GM18951 (cell line): ENCODE results near the gene PCBP3.

Source experiments
- POLR2A ChIP-seq: IDR thresholded peaks from 4 replicates; pipeline ENCODE4 v1.6.1; 2011; ENCODE audit warnings: mild to moderate bottlenecking; ENCODE audit not compliant: insufficient read length, insufficient read depth; ENCODE audit errors: extremely low read depth
- in situ Hi-C: fragments of 300-500 bp; cut with MboI; formaldehyde crosslinking; loops from one replicate; pipeline ENCODE4 v1.12.0; 2022; ENCODE audit warnings: low sequenced_read_pairs, mixed read lengths, inconsistent platforms; ENCODE audit not compliant: unreplicated experiment

Gene PCBP3

GRCh38 chr21:45634511-45635183 is 8.9 kb upstream of the PCBP3 start:
- in situ Hi-C loops: no loop called here
- no peak for TF ChIP-seq POLR2A

GRCh38 chr21:45635271-45636151 is 8.0 kb upstream of the PCBP3 start:
- in situ Hi-C loops: no loop called here
- no peak for TF ChIP-seq POLR2A

DNA sequence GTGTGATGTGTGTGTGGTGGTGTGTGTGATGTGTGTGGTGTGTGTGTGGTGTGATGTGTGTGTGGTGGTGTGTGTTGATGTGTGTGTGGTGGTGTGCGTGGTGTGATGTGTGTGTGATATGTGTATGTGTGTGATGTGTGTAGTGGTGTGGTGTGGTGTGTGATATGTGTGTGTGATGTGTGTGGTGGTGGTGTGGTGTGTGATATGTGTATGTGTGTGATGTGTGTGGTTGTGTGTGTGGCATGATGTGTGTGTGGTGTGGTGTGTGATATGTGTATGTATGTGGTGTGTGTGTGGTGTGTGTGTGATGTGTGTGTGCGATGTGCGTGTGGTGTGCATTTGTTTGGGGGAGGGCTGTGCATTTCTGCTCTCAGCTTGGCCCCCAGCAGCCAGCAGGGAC is 7.1 kb upstream of the PCBP3 start:
- no peak for TF ChIP-seq POLR2A
- in situ Hi-C loops: no loop called here

DNA sequence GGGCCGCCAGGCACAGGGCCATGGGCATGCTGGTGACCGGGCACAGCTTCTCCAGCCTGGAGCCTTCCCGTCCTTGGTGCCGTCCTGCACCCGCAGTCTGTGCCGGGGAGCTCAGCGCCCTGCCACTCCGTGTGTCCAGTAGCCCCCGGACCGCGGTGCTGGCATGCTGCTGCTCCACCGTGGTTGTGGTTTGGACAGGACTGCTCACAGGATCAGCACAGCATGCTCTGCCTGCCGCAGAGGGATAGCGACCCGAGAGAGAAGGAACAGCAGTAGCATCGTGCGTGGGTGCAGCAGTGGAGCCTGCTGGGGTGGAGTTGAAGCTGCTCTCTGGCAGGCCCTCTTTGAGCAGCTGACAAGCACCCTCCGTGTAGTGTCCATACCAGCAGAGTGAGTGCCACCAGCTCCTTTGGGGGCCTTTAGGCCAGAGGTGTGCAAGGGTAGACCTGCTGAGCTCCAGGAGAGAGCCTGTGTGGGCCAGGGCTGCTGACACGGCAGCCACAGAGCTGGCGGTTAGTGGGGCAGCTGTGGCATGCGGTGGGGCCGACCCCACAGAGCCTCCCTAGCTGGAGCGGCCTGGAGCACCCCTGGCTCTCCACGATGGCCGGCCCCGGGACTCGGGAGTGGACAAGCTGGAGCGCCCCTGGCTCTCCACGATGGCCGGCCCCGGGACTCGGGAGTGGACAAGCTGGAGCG is 6.4 kb upstream of the PCBP3 start:
- TF ChIP-seq POLR2A: no peak
- in situ Hi-C loops: no loop called here

GRCh38 chr21:45637883-45638282 is 5.6 kb upstream of the PCBP3 start:
- no peak for TF ChIP-seq POLR2A
- in situ Hi-C loops: no loop called here

GRCh38 chr21:45638707-45639106 is 4.8 kb upstream of the PCBP3 start:
- in situ Hi-C loops: no loop called here
- TF ChIP-seq POLR2A: no peak

DNA sequence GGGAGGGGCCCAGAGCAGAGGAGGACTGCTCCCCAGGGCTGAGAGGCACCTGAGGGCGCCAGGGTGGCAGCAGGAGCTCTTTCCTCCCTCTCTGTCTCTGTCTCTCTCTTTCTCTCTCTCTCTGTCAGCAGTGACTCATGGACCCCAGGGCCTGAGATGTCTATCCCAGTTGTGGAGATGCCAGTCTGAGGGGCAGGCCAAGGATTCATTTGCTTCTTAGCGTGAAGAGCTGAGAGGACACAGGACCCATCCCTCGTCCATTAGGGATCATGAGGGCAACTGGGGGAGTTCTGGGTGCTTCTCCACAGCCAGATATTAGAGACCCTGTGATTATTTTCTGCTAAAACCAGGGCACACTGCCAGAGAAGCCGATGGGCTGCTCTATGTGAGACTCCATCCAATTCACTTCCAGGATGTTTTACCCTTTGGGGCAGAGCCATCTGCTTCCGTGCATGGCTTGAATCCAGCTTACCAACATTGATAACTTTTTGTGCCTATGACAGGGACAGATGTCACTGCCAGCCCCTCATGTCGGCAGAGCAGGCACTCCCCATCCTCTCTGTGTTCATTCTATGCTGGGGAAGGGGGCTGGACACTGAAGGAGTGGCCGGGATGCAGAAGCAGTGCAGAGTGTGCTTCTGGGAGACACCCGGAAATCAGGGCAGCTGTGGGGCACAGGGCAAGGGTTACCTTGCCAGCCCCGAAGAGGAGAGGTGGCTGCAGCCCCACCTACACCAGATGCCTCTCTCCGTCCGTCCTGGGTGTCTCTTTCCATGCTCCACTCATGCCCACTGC is 4.1 kb upstream of the PCBP3 start:
- no peak for TF ChIP-seq POLR2A
- in situ Hi-C loops: no loop called here

DNA sequence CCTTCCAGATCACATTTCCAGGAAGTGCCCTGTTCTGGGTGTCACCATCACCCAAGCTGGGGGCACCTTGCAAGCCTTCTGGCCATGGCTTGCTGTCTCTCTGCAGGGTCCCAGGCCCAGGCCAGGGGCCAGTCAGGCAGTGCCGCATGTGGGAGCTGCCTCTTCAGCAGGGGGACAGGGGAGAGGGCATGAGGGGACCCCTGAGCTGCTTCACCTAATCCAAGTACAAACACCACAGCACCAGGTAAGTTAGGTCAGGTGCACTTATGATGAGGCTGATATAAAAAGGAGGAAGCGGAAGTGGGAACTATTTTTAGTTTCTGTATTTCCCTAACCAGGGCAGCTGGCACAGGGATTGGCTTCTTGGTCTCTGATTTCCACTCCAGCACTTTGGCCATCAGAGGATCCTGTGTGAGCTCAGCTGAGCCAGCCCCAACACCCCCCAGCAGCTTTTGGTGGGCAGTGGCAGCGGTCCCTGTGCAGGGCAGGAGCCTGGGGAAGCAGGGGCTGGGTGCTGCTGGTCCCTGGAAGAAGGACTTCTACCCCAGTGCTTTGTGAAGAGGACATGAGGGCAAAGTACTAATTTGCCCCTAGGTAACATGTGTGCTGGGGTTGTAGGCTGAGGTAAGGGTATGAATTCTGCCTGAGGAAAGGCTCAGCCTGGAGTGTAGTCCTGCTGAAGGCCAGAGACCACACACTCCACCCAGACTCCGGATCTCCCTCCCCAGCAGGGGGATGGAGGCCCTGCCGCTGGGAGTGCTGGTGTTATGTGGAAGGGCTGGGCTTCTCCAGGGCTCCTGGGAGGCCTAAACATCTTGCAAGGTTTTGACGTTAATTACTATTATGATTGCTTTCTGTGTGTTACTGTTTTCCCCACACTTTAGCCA is 3.3 kb upstream of the PCBP3 start:
- in situ Hi-C loops: no loop called here
- no peak for TF ChIP-seq POLR2A

GRCh38 chr21:45640888-45641479 is 2.5 kb upstream of the PCBP3 start:
- in situ Hi-C loops: no loop called here
- no peak for TF ChIP-seq POLR2A

- in situ Hi-C loops: no loop called here
- no peak for TF ChIP-seq POLR2A
Observed at GRCh38 chr21:45641480-45642035, 2.0 kb upstream of the PCBP3 start.

DNA sequence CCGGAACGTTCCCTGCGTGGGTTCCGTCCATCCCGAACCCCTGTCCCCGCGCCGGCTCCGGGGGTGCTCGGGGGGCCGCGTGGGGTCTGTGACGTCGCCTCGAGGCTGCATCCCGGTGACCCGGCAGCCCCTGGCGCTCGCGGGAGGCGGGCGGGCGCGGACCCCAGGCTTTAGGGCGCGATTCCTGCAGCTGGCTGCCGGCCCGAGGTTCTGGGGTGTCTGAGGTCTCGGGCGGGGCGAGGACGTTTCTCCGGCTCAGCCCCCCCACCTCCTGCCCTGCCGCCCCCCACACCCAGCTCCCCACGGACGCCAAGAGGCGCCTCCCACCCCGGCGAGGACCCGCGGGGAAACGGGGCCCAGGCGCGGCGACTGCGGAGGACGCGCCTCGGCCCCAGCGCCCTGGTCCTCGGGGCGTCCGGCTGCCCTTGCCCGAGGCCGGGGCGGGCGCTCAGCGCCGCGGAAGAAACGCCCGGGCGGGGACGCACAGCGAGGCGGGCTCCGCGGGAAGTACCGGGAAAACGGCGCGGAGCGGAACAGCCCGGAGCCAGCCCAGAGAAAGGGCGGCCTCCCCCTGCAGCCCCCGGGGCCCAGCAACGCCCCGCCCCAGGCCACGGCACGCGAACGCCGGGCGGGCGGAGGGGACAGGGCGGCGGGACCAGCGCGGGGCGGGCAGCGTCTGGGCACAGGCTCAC is 1.3 kb upstream of the PCBP3 start:
- in situ Hi-C loops: no loop called here
- no peak for TF ChIP-seq POLR2A
